ENCODE data around the gene TSNAXIP1. TPM values are rescaled to one million over a fixed set of nuclear protein-coding genes. Genes with fewer than 3 reads are reported as not detected.
"Not testable (repeated sequence)": the region's sequence is repeated elsewhere in the genome, so short reads cannot be mapped to it uniquely, and the experiment has no call there.

The TSNAXIP1 gene
- total RNA-seq, 1 donor from 2014 or later: 0.61 TPM

DNA sequence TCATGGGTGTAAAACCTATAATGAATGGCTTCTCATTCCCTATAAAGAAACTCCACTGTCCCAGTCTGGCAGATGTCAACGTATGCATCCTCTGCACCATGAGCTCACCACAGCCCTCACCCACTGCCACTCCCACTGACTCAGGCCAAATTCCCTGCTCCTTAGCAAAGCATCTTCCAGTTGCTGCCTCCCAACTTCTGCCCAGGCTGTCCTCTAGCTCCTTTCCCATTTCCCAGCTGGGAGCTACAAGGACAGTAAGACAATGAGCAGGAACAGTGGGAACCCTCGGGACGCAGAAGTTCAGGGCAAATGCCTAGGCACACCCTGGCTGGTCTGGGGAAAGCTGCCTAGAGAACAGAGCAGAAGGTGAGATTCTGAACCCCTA lies 26.3 kb downstream of the TSNAXIP1 start:
- intact Hi-C loops (cut with micrococcal nuclease): loop anchor here (1.0 to 5.0 kb wide), 8 partner anchors 9 to 394 kb away; partner anchors contain the start of genes NUTF2, PSKH1, RANBP10 and THAP11

DNA sequence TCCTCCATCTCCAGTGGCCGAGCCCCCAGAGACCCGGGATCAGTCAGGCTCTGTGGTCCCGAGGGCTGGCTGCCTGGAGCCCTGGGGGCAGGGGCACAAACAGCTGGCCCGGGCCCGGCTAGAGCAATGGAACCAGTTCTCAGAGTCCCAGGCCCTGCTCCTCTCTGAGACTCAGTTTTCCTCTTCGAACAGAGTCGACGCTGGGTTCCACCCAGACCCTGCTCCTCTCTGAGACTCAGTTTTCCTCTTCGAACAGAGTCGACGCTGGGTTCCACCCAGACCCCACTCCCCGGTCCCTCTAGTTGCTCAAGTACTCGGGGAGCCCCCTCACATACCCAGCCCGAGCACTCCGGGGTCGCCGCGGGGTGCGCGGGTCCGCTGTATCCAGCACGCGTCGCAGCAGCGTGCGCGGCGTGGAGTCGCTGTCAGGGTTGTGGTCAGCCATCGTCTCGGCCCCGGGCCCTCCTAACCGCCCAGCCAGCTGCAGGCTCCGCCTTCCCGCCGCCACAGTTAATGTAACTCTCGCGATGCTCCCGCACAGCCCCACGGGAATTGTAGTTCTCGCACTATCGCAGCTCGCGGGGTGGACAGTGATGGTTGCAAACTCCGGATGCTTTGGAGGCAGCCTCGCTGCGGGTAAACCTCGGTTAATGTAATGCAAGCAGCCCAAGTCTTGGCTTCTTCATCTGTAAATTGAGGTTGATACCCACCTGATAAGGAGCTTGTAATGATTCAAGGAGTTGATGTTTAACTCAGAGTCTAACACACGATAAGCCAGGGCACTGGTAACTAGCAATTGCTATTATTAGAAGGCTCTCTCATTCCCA lies 26.9 kb downstream of the TSNAXIP1 start:
- intact Hi-C loops (cut with micrococcal nuclease): loop anchor here (1.0 to 5.0 kb wide), 8 partner anchors 9 to 394 kb away; partner anchors contain the start of genes NUTF2, PSKH1, RANBP10 and THAP11

GRCh38 chr16:67834242-67834614 lies 27.5 kb downstream of the TSNAXIP1 start:
- intact Hi-C loops (cut with micrococcal nuclease): loop anchor here (5.0 kb wide), 1 partner anchor 393 kb away; no protein-coding TSS in a partner anchor

DNA sequence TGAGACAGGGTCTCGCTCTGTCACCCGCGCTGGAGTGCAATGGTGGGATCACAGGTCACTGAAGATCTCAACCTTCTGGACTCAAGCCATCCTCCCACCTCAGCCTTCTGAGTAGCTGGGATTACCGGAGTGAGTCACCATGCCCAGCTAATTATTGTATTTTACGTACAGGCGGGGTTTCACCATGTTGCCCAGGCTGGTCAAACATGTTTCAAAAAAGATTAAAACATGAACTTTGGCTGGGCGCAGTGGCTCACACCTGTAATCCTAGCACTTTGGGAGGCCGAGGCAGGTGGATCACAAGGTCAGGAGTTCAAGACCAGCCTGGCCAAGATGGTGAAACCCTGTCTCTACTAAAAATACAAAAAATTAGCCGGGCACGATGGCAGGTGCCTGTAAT lies 30.5 kb downstream of the TSNAXIP1 start:
- intact Hi-C loops (cut with micrococcal nuclease): not testable (repeated sequence)

GRCh38 chr16:67837811-67838210 lies 31.1 kb downstream of the TSNAXIP1 start:
- intact Hi-C loops (cut with micrococcal nuclease): no loop called here

GRCh38 chr16:67841198-67841815 lies 34.6 kb downstream of the TSNAXIP1 start:
- intact Hi-C loops (cut with micrococcal nuclease): loop anchor here (5.0 to 10.0 kb wide), 4 partner anchors 396 to 827 kb away; partner anchors contain the start of genes ESRP2, PRMT7, SLC7A6OS and TMEM208

GRCh38 chr16:67841816-67842508 lies 35.3 kb downstream of the TSNAXIP1 start, which contains the start of gene THAP11:
TSS of gene THAP11 (plus strand) at chr16:67842320. CDS start at chr16:67842555, 235 bp downstream.
- intact Hi-C loops (cut with micrococcal nuclease): loop anchor here (1.0 to 10.0 kb wide), 12 partner anchors 9 to 827 kb away; partner anchors contain the start of genes ATP6V0D1, CTCF, ESRP2 and GFOD2

DNA sequence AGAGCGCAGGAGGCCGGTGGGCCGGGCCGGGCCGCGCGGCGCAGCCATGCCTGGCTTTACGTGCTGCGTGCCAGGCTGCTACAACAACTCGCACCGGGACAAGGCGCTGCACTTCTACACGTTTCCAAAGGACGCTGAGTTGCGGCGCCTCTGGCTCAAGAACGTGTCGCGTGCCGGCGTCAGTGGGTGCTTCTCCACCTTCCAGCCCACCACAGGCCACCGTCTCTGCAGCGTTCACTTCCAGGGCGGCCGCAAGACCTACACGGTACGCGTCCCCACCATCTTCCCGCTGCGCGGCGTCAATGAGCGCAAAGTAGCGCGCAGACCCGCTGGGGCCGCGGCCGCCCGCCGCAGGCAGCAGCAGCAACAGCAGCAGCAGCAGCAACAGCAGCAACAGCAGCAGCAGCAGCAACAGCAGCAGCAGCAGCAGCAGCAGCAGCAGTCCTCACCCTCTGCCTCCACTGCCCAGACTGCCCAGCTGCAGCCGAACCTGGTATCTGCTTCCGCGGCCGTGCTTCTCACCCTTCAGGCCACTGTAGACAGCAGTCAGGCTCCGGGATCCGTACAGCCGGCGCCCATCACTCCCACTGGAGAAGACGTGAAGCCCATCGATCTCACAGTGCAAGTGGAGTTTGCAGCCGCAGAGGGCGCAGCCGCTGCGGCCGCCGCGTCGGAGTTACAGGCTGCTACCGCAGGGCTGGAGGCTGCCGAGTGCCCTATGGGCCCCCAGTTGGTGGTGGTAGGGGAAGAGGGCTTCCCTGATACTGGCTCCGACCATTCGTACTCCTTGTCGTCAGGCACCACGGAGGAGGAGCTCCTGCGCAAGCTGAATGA lies 36.0 kb downstream of the TSNAXIP1 start:
- intact Hi-C loops (cut with micrococcal nuclease): loop anchor here (1.0 to 10.0 kb wide), 12 partner anchors 9 to 828 kb away; partner anchors contain the start of genes ATP6V0D1, CTCF, ESRP2 and GFOD2

DNA sequence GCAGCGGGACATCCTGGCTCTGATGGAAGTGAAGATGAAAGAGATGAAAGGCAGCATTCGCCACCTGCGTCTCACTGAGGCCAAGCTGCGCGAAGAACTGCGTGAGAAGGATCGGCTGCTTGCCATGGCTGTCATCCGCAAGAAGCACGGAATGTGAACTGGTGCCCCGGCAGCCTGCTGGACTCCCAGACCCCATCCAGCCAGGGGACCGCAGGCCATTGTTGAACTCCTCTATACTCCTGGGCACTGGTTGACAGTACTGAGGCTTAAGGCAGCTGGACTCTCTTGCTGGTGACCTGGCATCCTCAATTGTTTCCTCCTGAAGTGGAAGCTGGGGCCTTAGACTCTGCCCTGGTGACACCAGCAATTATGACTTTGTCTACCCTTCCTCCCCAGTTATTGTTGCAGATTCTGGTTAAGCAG lies 36.7 kb downstream of the TSNAXIP1 start:
- intact Hi-C loops (cut with micrococcal nuclease): loop anchor here (2.0 to 10.0 kb wide), 5 partner anchors 363 to 829 kb away; partner anchors contain the start of genes ATP6V0D1, ESRP2, PRMT7 and SLC7A6OS

GRCh38 chr16:67844497-67844896 lies 37.8 kb downstream of the TSNAXIP1 start:
- intact Hi-C loops (cut with micrococcal nuclease): loop anchor here (5.0 to 10.0 kb wide), 4 partner anchors 393 to 830 kb away; partner anchors contain the start of genes ESRP2, PRMT7, SLC7A6OS and TMEM208

GRCh38 chr16:67845291-67846062 lies 38.8 kb downstream of the TSNAXIP1 start:
- intact Hi-C loops (cut with micrococcal nuclease): loop anchor here (1.0 to 10.0 kb wide), 13 partner anchors 12 to 831 kb away; partner anchors contain the start of genes ACD, CTCF, GFOD2 and NFATC3

DNA sequence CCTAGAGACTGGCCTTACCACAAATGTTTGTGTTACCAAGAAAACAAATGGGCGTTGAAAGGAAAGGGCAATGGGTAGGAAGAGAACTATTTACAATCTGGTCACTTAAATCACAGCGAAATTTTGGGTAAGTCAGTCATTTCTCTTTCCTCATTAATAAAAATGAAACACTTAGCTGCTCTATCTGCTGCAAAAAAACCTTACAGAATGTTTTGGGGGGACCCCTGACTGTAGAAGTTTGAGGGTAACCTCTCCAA lies 39.3 kb downstream of the TSNAXIP1 start:
- intact Hi-C loops (cut with micrococcal nuclease): loop anchor here (1.0 to 10.0 kb wide), 13 partner anchors 13 to 831 kb away; partner anchors contain the start of genes ACD, CTCF, GFOD2 and NFATC3

- intact Hi-C loops (cut with micrococcal nuclease): loop anchor here (1.0 to 10.0 kb wide), 13 partner anchors 13 to 832 kb away; partner anchors contain the start of genes ACD, CTCF, GFOD2 and NFATC3
These were observed 39.8 kb downstream of the TSNAXIP1 start, which contains the start of gene NUTF2 for GRCh38 chr16:67846320-67847063. TSS of gene NUTF2 (plus strand) at chr16:67846933. CDS start at chr16:67865131, 18,198 bp downstream.

DNA sequence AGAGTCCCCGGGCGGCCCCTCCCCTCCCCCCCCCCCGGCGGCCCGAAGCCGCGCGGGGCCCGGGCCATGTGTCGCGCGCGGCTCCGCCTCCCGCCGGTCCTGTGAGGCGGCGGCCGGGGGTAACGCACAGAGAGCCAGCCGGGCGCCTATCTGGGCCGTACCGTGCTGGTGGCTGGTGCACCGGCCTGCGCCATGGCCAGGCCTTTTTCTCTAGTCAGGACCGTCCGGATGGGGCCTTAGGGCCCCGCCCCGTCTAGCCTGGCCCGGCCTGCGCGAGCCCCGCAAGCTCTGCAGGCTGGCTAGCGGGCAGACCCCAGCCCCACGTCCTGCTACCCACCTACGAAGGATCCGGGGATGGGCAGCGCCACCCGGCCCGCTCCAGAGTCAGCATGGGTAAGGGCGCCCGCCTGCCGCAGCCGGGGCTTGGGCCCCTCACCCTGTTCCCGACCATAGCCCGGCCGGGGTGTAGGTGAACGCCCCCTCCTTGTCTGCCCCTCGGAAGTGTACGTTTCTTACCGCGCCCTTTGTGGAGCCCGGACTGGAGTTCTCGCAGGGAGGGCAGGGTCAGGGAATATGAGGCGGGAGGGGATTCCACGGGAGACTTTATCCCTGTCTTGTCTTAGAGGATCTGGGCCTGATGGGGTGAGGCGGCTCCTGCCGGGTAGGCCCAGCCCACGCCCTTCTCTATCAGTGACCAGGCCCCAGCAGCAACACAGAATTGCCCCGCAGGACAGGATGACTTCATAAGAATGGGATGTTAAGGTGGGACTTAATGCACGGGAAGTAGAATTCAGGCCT lies 40.6 kb downstream of the TSNAXIP1 start, which contains the start of gene CENPT:
Gene CENPT (minus strand): TSS at position 630 of the 798 bp plus-strand sequence. CDS start 13,834 bp downstream, outside the sequence.
- intact Hi-C loops (cut with micrococcal nuclease): loop anchor here (5.0 to 10.0 kb wide), 3 partner anchors 468 to 832 kb away; partner anchors contain the start of genes PRMT7 and SLC7A6OS

DNA sequence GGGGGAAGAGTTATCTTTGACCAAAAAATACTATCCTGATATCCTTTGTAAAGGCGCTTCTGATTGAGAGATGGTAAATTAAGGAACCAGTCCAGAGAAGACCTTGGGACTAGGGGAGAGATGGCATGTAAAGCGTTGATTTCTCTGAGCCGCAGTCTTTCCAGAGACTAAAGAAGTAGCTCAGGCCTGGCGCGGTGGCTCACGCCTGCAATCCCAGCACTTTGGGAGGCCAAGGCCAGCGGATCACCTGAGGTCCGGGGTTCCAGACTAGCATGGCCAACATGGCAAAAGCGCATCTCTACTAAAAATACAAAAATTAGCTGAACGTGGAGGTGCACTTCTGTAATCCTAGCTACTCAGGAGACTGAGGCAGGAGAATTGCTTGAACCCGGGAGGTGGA lies 41.4 kb downstream of the TSNAXIP1 start:
- intact Hi-C loops (cut with micrococcal nuclease): loop anchor here (5.0 to 10.0 kb wide), 3 partner anchors 467 to 833 kb away; partner anchors contain the start of genes PRMT7 and SLC7A6OS

DNA sequence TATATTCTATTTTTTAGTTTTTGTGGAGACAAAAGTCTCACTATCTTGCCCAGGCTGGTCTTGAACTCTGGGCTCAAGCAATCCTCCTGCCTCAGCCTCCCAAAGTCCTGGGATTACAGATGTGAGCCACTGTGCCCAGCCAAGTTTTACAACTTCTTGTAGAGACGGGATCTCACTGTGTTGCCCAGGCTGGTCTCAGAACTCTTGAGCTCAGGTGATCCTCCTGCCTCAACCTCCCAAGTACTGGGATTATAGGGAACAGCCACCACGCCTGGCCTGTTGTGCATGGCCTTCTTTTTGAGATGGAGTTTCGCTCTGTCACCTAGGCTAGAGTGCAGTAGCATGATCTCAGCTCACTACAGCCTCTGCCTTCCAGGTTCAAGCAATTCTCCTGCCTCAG lies 47.0 kb downstream of the TSNAXIP1 start:
- intact Hi-C loops (cut with micrococcal nuclease): no loop called here

DNA sequence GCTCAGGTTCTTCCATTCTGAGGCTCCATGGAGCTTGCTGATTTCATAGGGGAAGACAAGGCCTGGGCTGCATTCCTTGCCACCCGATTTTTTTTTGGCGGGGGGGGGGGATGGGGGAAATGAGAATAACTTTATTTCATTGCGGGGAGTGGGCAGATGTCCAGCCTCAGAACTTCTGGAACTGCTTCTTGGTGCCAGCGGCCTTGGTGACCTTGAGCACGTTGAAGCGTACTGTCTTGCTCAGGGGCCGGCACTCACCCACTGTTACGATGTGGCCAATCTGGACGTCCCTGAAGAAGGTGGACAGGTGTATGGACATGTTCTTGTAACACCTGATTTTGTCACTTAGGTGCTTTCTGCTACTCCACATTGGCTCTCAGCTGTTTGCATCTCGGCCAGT lies 49.1 kb downstream of the TSNAXIP1 start:
- intact Hi-C loops (cut with micrococcal nuclease): no loop called here

All from T-helper 1 cell treated with Interleukin-12 subunit alpha and Interleukin-12 subunit beta and Interleukin-4 antibody, amounts not matched to agents 30 ng/mL and 1 ng/mL, for 36 hours (primary cell).